Neural cell (in vitro differentiated cells): Measurements from ENCODE around the gene ZNF516.

ENCODE experiments used
- CTCF ChIP-seq: fragments of 450-650 bp; IDR thresholded peaks from 2 replicates; pipeline ENCODE4 v1.5.1; 2014; ENCODE audit warnings: antibody characterized with exemption, mild to moderate bottlenecking, moderate library complexity; ENCODE audit not compliant: poor library complexity, severe bottlenecking
- EP300 ChIP-seq: fragments of 450-650 bp; conservative IDR thresholded peaks from 2 replicates; pipeline ENCODE4 v1.6.1; 2014; ENCODE audit warnings: antibody characterized with exemption, mild to moderate bottlenecking, moderate library complexity; ENCODE audit not compliant: poor library complexity, severe bottlenecking
- EZH2 ChIP-seq: fragments of 200-600, 300-800 bp; shearing (Covaris generic), sonication (generic); IDR thresholded peaks from 2 replicates; pipeline ENCODE4 v1.6.1; 2014; ENCODE audit warnings: antibody characterized with exemption, low read length, borderline replicate concordance, mild to moderate bottlenecking; ENCODE audit not compliant: insufficient read depth, poor library complexity, severe bottlenecking
- REST ChIP-seq: IDR thresholded peaks from 2 replicates; pipeline ENCODE4 v1.6.1; 2012; ENCODE audit warnings: borderline replicate concordance

GRCh38 chr18:76449111-76449453, 46.0 kb downstream of the ZNF516 start:
- TF ChIP-seq CTCF: no peak
- no peak for TF ChIP-seq EP300
- no peak for TF ChIP-seq REST
- no peak for TF ChIP-seq EZH2
